Spleen (tissue), 7 donors: ENCODE results near the gene RAD51B.

Experiments used
- CTCF ChIP-seq, 11 experiments: fragments of 200-600 bp in 7 of 11; fragments of 450-650 bp in 4 of 11; sonication (generic) in 4 of 11; IDR thresholded peaks in 8 of 11; conservative IDR thresholded peaks in 3 of 11; 1 replicate in 7 of 11; 2 replicates in 4 of 11; pipeline versions ENCODE4 v1.4.0 to v1.8.0; 2016 to 2021; ENCODE audit warnings: antibody characterized with exemption in 11 of 11, inconsistent platforms in 4 of 11, mild to moderate bottlenecking in 1 of 11
- POLR2AphosphoS5 ChIP-seq, 3 donors: sonication (generic); formaldehyde crosslinking; IDR thresholded peaks; one replicate each; pipeline ENCODE4 v1.5.1; 2017; ENCODE audit warnings: antibody characterized with exemption in 3 of 3
- donor health status: DM: no; HTN: no; CAD: no; lungs with moderate emphysema.
- donor health status: DM: no; HTN: no; CAD: no.
- donor health status: DM: no; HTN: no; CAD: no.

GRCh38 chr14:68039593-68039992 lies 220.0 kb downstream of the RAD51B start:
- TF ChIP-seq CTCF (IDR thresholded peaks at IDR 0.05 in 8 of 11, conservative IDR thresholded peaks at IDR 0.05 in 3 of 11) (no peak), POLR2AphosphoS5 (IDR thresholded peaks at IDR 0.05) (no peak)
